Measurements from ENCODE around the gene RIF1.

The RIF1 gene

DNA sequence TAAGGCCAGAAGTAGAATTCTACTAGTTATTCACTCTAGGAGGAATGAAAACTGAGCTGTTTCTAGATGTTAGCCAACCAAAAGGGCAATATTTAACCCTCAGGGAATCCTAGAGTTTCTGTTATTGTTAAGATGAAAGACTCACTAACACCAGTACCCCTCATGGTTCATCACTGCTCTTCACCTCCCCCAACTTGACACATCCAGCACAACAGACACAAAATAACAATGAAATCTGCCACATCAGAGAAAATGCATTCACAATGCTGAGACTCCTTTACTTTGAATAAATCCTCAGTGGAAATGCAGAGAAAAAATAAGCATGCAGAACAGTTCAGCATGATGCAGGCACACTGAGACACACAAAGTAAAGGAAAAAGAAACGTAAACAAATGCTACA is 111.3 kb downstream of the RIF1 start:
- no peak for DNase-seq (ENCODE audit: low read depth)

DNA sequence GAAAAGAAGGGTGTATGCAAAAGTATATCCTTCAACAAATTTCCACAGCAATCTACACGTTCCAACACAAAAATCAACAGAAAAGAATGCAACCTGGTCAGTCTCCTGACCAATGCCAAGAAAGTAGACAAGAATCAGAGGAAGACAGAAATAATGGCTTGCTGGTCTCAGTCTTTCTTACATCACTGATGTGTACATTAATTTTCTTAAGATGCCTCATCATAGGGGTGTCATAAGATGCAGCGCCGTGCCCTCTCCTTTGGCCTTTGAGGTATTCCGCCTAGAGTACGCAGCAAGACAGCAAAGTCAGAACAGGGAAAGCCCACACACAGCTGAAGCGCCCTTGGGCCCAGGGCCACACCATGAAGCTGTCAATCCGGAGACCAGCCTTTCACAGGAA is 112.9 kb downstream of the RIF1 start:
- no peak for DNase-seq (ENCODE audit: low read depth)

DNA sequence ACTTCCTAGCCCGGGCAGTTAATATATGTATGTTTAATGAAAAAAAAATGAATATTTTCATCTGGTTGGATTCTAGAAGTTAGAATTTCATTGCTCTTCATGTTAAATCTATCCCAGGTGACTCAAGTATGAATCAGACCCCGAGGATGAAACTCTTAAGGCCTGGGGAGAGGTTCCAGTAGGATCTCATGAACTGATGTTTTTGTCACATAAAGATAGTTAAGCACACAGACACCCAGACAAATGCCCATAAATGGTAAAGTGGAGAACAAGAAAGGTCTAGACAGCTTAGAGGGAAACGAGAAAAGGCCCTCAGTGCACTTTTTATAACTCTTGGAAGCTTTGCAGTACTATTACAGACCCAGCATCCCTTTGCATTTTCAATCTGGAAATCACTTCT is 114.1 kb downstream of the RIF1 start:
- no peak for DNase-seq (ENCODE audit: low read depth)

DNA sequence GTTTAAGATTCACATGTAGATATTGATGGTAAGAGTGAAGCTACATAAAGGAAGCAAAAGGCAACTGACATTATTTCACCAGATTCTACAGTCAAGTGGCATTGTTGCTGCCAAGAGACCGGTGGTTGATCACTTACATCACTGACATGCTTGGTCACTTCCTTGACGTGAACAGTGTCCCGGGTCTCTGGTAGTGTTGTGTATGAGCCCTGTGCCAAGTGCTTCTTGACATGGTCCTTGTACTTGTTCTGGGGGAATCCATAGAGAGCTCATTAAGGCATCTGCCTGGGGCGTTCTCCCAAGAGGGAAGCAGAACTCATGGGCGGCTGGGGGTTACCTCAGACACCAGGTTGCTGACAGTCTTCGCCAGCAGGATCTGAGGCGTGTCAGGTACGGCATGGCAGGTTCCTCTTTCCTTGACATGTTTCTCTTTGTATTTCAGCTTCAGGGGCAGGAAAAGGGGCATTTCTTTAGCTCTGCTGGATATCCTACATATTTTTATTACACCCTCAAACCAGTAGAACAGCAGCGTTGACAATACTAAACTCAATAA is 116.2 kb downstream of the RIF1 start:
- no peak for DNase-seq (ENCODE audit: low read depth)

DNA sequence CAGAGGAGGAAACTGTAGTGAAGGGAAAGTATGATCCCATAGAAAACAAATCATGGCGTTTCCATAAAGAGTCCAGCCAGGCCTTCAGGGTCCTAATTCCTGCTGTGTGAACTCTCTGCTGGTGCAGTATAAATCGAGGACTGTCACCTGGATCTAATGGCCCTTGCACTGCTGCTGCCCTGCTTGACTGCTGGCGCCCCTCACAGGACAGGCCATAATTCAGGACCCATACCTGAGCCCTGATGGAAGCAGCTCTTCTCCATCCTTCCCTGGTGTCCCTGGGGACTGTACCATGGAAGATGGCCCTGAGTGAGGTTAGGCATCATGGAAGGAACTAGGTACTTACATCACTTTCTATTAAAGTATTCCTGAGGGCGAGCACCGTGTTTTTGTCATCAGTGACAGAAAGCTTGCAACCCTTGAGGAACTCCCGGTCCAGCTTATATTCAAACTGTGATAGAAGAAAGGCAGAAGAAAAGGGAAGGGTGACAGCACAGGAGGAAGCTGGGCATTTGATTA is 116.9 kb downstream of the RIF1 start:
- no peak for DNase-seq (ENCODE audit: low read depth)
